ENCODE data around the gene CCNI.

- TF ChIP-seq POLR2A (IDR thresholded peaks at IDR 0.05; ENCODE audit: low read length) (no peak), GATA1 (IDR thresholded peaks at IDR 0.05; ENCODE audit: low read depth, low read length) (no peak)
These were observed 24.4 kb upstream of the CCNI start for GRCh38 chr4:77100234-77100633.

Data from erythroblast (primary cell).